ENCODE results near the gene SLC45A2.
"Not testable (repeated sequence)": the region's sequence is repeated elsewhere in the genome, so short reads cannot be mapped to it uniquely, and the experiment has no call there.

Gene SLC45A2

GRCh38 chr5:33964132-33964700 is 20.3 kb downstream of the SLC45A2 start:
- TF ChIP-seq CTCF (conservative IDR thresholded peaks at IDR 0.05; ENCODE audit: control insufficient read depth, insufficient read depth, low read depth, low read length) = no peak
- no peak overlapping the region for H3K4me3 ChIP-seq (ENCODE audit: control insufficient read depth, low read depth, low read length)
- DNase-seq (ENCODE audit: low read depth) = peak; percentile 17

GRCh38 chr5:33958176-33958575 is 26.3 kb downstream of the SLC45A2 start:
- H3K4me3 ChIP-seq (ENCODE audit: control insufficient read depth, low read depth, low read length) = no peak overlapping the region
- TF ChIP-seq CTCF (conservative IDR thresholded peaks at IDR 0.05; ENCODE audit: control insufficient read depth, insufficient read depth, low read depth, low read length) = no peak
- DNase-seq (ENCODE audit: low read depth) = no peak

- H3K4me3 ChIP-seq (ENCODE audit: control insufficient read depth, low read depth, low read length) = no peak overlapping the region
- no peak for TF ChIP-seq CTCF (conservative IDR thresholded peaks at IDR 0.05; ENCODE audit: control insufficient read depth, insufficient read depth, low read depth, low read length)
- no peak for DNase-seq (ENCODE audit: low read depth)
Observed at GRCh38 chr5:33957577-33958150, 26.8 kb downstream of the SLC45A2 start.

- not testable (repeated sequence) for DNase-seq (ENCODE audit: low read depth)
Observed at GRCh38 chr5:33952175-33952574, 32.3 kb downstream of the SLC45A2 start.

GRCh38 chr5:33944543-33945132 is 39.9 kb downstream of the SLC45A2 start:
- no peak for TF ChIP-seq CTCF (conservative IDR thresholded peaks at IDR 0.05; ENCODE audit: control insufficient read depth, insufficient read depth, low read depth, low read length)
- H3K4me3 ChIP-seq (ENCODE audit: control insufficient read depth, low read depth, low read length) = no peak overlapping the region
- no peak for DNase-seq (ENCODE audit: low read depth)

More at GRCh38 chr5:33952175-33952574, 32.3 kb downstream of the SLC45A2 start:
- H3K4me3 ChIP-seq (ENCODE audit: control insufficient read depth, low read depth, low read length) = not testable (repeated sequence)

GRCh38 chr5:33941090-33941489 is 43.4 kb downstream of the SLC45A2 start:
- TF ChIP-seq CTCF (conservative IDR thresholded peaks at IDR 0.05; ENCODE audit: control insufficient read depth, insufficient read depth, low read depth, low read length) = no peak
- DNase-seq (ENCODE audit: low read depth) = peak; percentile 53
- H3K4me3 ChIP-seq (ENCODE audit: control insufficient read depth, low read depth, low read length) = no peak overlapping the region

- DNase-seq (ENCODE audit: low read depth) = peak; percentile 76
- H3K4me3 ChIP-seq (ENCODE audit: control insufficient read depth, low read depth, low read length) = no peak overlapping the region
- TF ChIP-seq CTCF (conservative IDR thresholded peaks at IDR 0.05; ENCODE audit: control insufficient read depth, insufficient read depth, low read depth, low read length) = no peak
Observed at GRCh38 chr5:33939556-33940262, 44.8 kb downstream of the SLC45A2 start.
